GM18951 (cell line): ENCODE results near the gene TFPT.
A peak's percentile ranks its signal among the peaks of the same experiment; 100 is the strongest.

Experiments used
- POLR2A ChIP-seq: IDR thresholded peaks from 4 replicates; pipeline ENCODE4 v1.6.1; 2011; ENCODE audit warnings: mild to moderate bottlenecking; ENCODE audit not compliant: insufficient read length, insufficient read depth; ENCODE audit errors: extremely low read depth
- in situ Hi-C: fragments of 300-500 bp; cut with MboI; formaldehyde crosslinking; loops from one replicate; pipeline ENCODE4 v1.12.0; 2022; ENCODE audit warnings: low sequenced_read_pairs, mixed read lengths, inconsistent platforms; ENCODE audit not compliant: unreplicated experiment

The TFPT gene

GRCh38 chr19:54154603-54155345, 39.3 kb upstream of the TFPT start:
- no peak for TF ChIP-seq POLR2A
- in situ Hi-C loops = no loop called here

GRCh38 chr19:54153731-54154326, 38.4 kb upstream of the TFPT start:
- in situ Hi-C loops = no loop called here
- TF ChIP-seq POLR2A = no peak

DNA sequence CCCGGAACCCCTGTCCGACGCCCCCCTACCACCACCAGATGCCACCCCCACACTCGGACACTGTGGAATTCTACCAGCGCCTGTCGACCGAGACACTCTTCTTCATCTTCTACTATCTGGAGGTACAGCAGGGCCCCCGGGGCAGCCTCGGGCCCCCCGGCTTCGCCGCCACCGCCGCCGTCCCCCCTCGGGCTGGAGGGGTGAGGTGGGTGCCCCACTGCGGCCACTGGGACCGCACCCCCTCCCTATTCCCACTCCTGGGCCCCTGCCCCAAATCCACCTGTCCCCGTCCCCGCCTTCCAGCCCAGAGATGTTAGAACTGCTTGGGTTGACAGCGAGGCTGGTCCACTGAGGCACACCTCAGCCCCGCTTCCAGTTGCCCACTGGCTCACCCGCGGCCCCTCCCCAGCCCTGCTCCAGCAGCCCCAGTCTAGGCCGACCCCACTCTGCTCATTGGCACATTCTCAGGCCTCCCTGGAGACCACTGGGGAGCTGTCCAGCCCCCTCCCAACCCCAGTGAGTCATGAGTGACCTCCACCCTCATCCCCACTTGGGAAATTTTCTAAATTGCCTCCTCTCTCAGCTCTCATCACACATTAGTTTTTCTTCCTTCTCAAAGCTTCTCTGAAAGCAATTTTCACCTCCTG, 37.5 kb upstream of the TFPT start:
- TF ChIP-seq POLR2A = no peak
- in situ Hi-C loops = no loop called here

DNA sequence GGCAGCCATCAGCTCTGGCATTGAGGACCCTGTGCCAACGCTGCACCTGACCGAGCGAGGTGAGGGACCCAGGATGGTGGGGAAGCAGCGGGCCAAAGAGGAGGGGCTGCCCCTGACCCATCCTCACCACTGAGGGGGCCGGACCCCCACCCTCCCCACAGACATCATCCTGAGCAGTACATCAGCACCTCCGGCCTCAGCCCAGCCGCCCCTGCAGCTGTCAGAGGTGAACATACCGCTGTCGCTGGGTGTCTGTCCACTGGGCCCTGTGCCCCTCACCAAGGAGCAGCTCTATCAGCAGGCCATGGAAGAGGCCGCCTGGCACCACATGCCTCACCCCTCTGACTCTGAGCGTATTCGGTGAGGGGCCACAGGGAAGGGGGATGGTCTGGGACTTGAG, 36.8 kb upstream of the TFPT start:
- in situ Hi-C loops = no loop called here
- peak; percentile 10 for TF ChIP-seq POLR2A

DNA sequence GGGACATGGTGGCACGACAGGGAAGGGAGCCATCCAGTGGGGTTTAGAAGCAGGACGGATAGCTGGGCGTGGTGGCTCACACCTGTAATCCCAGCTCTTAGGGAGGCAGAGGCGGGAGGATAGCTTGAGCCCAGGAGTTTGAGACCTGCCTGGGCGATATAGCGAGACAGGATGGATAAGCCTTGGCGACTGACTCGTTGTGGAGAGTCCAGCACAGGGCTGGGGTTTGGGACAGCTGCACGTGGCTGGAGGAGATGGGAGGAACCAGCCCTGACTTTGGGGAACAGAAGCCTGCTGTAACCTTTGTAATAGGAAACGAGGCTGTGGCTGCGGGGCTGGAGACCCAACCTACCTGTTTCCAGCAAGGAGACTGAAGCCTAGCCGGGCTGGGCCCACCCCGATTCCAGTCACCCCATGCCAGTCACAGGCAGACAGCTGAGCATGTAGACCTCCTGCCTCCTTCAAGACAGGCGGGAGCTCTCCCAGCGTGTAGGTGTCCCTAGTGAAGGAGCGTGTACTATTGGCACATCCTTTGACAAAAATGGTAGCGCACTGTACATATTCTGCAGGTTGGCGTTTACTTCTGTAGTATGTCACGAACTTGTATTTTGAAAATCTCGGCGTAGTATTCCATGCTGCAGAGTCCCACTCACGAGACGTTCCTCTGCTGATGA, 36.0 kb upstream of the TFPT start:
- in situ Hi-C loops = no loop called here
- TF ChIP-seq POLR2A = no peak

DNA sequence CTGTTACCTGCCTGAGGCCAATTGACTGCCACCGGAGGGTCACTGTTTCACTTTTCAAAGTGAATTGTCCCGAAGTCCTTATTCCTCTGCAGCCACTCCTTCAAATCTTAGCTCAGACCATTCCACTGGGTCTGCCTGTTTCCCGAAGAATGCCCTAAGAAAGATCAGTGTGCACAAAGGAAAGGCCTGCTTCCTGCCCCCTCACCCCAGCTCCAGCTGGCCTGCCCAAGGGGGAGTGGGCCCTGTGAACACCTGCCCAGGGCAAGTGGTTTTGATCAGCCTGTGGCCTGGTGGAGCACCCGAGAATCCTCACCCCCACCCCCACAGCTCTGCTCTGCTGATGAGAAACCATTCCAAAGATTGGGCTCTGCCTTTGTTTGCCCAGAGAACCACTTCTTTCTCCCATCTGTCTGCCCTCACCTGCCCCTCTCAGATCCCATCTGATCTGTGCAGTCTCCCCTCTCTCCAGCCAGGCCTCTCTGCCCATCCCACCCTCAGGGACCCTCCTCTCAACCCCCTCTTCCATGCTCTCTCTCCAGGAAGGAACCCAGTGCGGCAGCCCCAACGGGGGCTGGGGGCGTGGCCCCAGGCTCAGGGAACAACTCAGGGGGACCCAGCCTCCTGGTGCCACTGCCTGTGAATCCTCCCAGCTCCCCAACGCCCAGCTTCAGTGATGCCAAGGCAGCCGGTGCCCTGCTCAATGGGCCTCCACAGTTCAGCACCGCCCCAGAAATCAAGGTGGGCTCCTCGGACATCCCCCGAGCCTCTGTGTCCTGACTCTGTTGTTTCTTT, 33.8 kb upstream of the TFPT start:
- in situ Hi-C loops = no loop called here
- no peak for TF ChIP-seq POLR2A

GRCh38 chr19:54148158-54148557, 32.7 kb upstream of the TFPT start:
- in situ Hi-C loops = no loop called here
- TF ChIP-seq POLR2A = no peak

DNA sequence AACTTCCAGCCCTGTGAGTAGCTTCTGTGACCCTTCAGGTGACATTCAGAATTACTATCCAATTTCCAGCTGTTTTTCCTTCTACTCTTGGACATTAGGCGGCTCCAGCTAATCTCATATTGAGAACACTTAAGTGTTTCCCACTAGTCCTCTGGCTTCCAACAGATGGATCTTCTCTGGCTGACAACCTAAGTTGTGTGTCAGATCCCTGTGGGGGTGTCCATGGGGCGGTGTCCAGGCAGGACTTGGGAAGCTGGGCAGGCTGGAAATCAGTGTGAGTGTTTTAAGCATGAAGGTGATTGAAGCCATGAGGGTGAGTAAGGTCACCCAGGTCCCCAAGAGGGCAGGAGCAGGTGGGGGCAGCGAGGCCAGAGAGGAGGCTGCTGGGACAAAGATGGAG, 32.2 kb upstream of the TFPT start:
- TF ChIP-seq POLR2A = no peak
- in situ Hi-C loops = no loop called here

DNA sequence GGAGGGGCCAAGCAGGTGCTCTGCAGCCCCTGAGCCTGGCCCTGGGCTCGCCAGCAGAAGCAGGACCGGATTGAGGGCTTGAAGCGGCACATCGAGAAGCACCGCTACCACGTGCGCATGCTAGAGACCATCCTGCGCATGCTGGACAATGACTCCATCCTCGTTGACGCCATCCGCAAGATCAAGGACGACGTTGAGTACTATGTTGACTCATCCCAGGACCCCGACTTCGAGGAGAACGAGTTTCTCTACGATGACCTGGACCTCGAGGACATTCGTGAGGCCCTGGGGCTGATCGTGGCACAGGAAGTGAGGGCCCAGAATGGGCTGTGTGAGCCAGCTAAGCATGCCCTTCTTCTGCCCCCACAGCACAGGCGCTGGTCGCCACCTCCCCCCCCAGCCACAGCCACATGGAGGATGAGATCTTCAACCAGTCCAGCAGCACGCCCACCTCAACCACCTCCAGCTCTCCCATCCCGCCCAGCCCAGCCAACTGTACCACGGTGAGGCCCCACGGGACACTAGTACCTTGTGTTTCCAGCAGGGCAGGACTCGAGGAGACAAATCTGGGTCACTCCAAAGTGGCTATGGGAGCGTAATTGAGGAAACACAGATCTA, 30.2 kb upstream of the TFPT start:
- in situ Hi-C loops = no loop called here
- no peak for TF ChIP-seq POLR2A

DNA sequence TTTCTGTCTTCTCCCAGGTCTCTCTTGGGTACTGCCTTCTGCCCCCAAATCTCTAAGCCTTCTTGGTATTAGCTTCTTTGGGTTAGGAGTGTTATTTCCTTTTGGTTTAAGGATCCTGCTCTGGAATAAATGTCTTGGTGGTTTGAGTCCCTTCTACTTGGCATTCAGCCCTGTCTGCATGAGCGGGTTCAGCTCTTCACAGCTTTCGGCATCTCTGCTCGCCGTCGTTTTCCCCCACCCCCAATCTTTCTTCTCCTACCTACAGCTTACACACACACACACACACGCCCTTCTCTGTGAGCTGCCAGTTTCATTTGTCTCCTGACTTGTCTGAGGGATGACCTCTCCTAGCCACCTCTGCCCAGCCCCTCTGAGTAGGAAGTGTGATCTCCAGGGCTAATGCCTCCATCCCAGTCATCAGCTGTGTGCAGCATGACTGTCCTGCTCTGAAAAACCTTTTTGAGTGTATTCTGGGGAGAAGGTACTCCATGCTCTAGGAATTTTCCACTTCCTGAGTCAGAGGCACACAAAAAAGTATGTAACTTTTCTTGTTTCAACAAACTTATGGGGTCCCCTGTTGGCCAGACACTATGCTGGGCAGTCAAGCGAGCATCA, 26.8 kb upstream of the TFPT start:
- no peak for TF ChIP-seq POLR2A
- in situ Hi-C loops = no loop called here

- in situ Hi-C loops = no loop called here
- TF ChIP-seq POLR2A = no peak
These were observed 25.9 kb upstream of the TFPT start for GRCh38 chr19:54141356-54141755.
